ENCODE data around the gene CALML5. TPM values are rescaled to one million over a fixed set of nuclear protein-coding genes. Genes with fewer than 3 reads are reported as not detected.

The CALML5 gene
- total and polyA plus RNA-seq, 2 of the 4 experiments (the other 2 are of a cell fraction) = not detected

- Histone ChIP-seq H3K56ac (ENCODE audit: extremely low read depth, insufficient read depth, low read length) (no peak overlapping the region), H3K14ac (replicated peaks; ENCODE audit: low read depth, low read length) (no peak overlapping the region), H3K4ac (ENCODE audit: low read depth, low read length) (no peak overlapping the region), H3K27me3 (ENCODE audit: control insufficient read depth, insufficient read depth, low read length) (peaks cover 50% of the 10 kb centered on the region), H2AK9ac (replicated peaks; ENCODE audit: low read depth, low read length, poor library complexity) (peak overlapping the region; percentile 5), H3K36me3 (ENCODE audit: control insufficient read depth, insufficient read depth, low read length) (no peaks in the 10 kb centered on the region), H4K20me1 (ENCODE audit: insufficient read depth, low read length) (no peaks in the 10 kb centered on the region), H3K9me3 (ENCODE audit: control insufficient read depth, insufficient read depth, low read length) (no peaks in the 10 kb centered on the region), H3K4me1 (ENCODE audit: control insufficient read depth, insufficient read depth, low read length) (no peaks in the 10 kb centered on the region), H4K8ac (ENCODE audit: low read depth in 2 of 2, low read length in 2 of 2) (no peak overlapping the region), H4K5ac (ENCODE audit: low read depth, low read length) (no peak overlapping the region), H2AK5ac (ENCODE audit: low read depth, low read length) (no peak overlapping the region), H3K79me1 (ENCODE audit: low read depth in 1 of 2, low read length in 2 of 2) (no peaks in the 10 kb centered on the region), H3K9me1 (ENCODE audit: insufficient read depth, low read length) (peaks cover 13% of the 10 kb centered on the region; the same call in 1 of the 2 replicates), H3K4me2 (ENCODE audit: low read depth, low read length) (no peak overlapping the region), H3K4me3 (ENCODE audit: insufficient read depth, low read depth, low read length) (no peak overlapping the region), H4K91ac (ENCODE audit: insufficient read depth, low read depth, low read length) (no peak overlapping the region), H2BK120ac (ENCODE audit: low read depth, low read length) (no peak overlapping the region), H2BK5ac (ENCODE audit: low read depth, low read length, poor library complexity, severe bottlenecking) (no peak overlapping the region), H2BK15ac (ENCODE audit: low read depth, low read length) (no peak overlapping the region), H3K23ac (ENCODE audit: low read depth, low read length) (no peak overlapping the region), H3K18ac (ENCODE audit: low read depth, low read length) (no peak overlapping the region), H2AFZ (replicated peaks; ENCODE audit: low read length, poor library complexity) (no peak overlapping the region), H2BK20ac (ENCODE audit: low read depth, low read length) (no peak overlapping the region), H3K27ac (ENCODE audit: insufficient read depth, low read length) (no peak overlapping the region), H3K9ac (ENCODE audit: low read depth, low read length) (no peak overlapping the region)
- ATAC-seq (ENCODE audit: low read depth) (no peak), DNase-seq (peak; percentile 6)
- ChIA-PET POLR2A (ENCODE audit: unreplicated experiment) (no interaction called here), CTCF (no interaction called here)
- TF ChIP-seq FOS (IDR thresholded peaks at IDR 0.05; ENCODE audit: low read depth, low read length) (no peak), MAZ (IDR thresholded peaks at IDR 0.05; ENCODE audit: borderline replicate concordance, low read depth, low read length) (no peak), MAFK (IDR thresholded peaks at IDR 0.05; ENCODE audit: low read depth, low read length) (no peak), RFX5 (IDR thresholded peaks at IDR 0.05; ENCODE audit: low read depth, low read length) (no peak), RCOR1 (IDR thresholded peaks at IDR 0.05; ENCODE audit: insufficient replicate concordance, low read length) (no peak)
- in situ Hi-C loops (cut with MboI; ENCODE audit: low sequenced_read_pairs) (no loop called here), intact Hi-C loops (cut with micrococcal nuclease) (no loop called here), dilution Hi-C loops (cut with HindIII; ENCODE audit: low sequenced_read_pairs, unreplicated experiment) (no loop called here)
- no TSS peak for BruUV-seq (replicated peaks)
- 67% methylated on average over 6 of the region's 12 CpGs; no CpG with 5 or more reads in 1 of the 2 experiments for WGBS, 2 experiments (ENCODE audit: extremely low coverage in 2 of 2, insufficient read length in 1 of 2)
Observed at GRCh38 chr10:5502061-5502521, 2.7 kb upstream of the CALML5 start.

Data from IMR-90 (cell line).